HEK293 (cell line): ENCODE measurements around the gene PTGDR2.

Source experiments
- CTCF ChIA-PET: fragments of 350-600 bp; formaldehyde crosslinking; extraction: SDS; loops from one replicate; lab custom pipeline; 2021; ENCODE audit warnings: antibody characterized with exemption; lab: Yijun Ruan, JAX
- POLR2A ChIA-PET: fragments of 300-600 bp; formaldehyde crosslinking; extraction: SDS; loops from one replicate; lab custom pipeline; 2020; ENCODE audit warnings: antibody characterized with exemption, inconsistent platforms; lab: Yijun Ruan, JAX
- H3K27ac ChIP-seq: fragments of 200-500 bp; sonication (Bioruptor generic); 2 replicates; pipeline ENCODE4 v1.5.1; 2014; ENCODE audit warnings: low read depth, low read length, control low read depth, inconsistent platforms; ENCODE audit errors: extremely low read depth
- H3K36me3 ChIP-seq, 2 experiments: fragments of 200-500 bp in 1 of 2; sonication (Bioruptor generic) in 1 of 2; 1 replicate in 1 of 2; 2 replicates in 1 of 2; pipeline ENCODE4 v1.5.1; 2014 to 2017; ENCODE audit warnings: inconsistent platforms in 2 of 2, low read length in 2 of 2; ENCODE audit not compliant: control insufficient read depth in 2 of 2, insufficient read depth in 1 of 2
- H3K4me1 ChIP-seq: fragments of 200-500 bp; sonication (Bioruptor generic); 2 replicates; pipeline ENCODE4 v1.5.1; 2014; ENCODE audit warnings: mild to moderate bottlenecking, low read length, inconsistent platforms; ENCODE audit not compliant: control insufficient read depth, insufficient read depth
- H3K4me3 ChIP-seq: 2 replicates; pipeline ENCODE4 v1.5.1; 2011; ENCODE audit warnings: low read depth, mild to moderate bottlenecking, control low read depth, low read length, moderate library complexity
- H3K9me3 ChIP-seq: fragments of 200-500 bp; sonication (Bioruptor generic); 2 replicates; pipeline ENCODE4 v1.5.1; 2014; ENCODE audit warnings: low read depth, low read length, inconsistent platforms; ENCODE audit not compliant: control insufficient read depth, insufficient read depth
- PRDM2 ChIP-seq: fragments of 450-650 bp; formaldehyde crosslinking; IDR thresholded peaks from 2 replicates; pipeline ENCODE4 v1.5.1; 2016; ENCODE audit warnings: missing biosample characterization, missing genetic modification characterization, borderline replicate concordance
- SP7 ChIP-seq: fragments of 450-650 bp; formaldehyde crosslinking; IDR thresholded peaks from 2 replicates; pipeline ENCODE4 v1.5.1; 2016; ENCODE audit warnings: missing biosample characterization, missing genetic modification characterization
- WT1 ChIP-seq: fragments of 450-650 bp; formaldehyde crosslinking; IDR thresholded peaks from 2 replicates; pipeline ENCODE4 v1.5.1; 2016; ENCODE audit warnings: missing biosample characterization, missing genetic modification characterization
- YY1 ChIP-seq: fragments of 450-650 bp; formaldehyde crosslinking; IDR thresholded peaks from 2 replicates; pipeline ENCODE4 v1.5.1; 2018; ENCODE audit warnings: missing biosample characterization, missing genetic modification characterization
- ZBTB48 ChIP-seq: fragments of 450-650 bp; formaldehyde crosslinking; IDR thresholded peaks from 2 replicates; pipeline ENCODE4 v1.5.1; 2016; ENCODE audit warnings: missing biosample characterization, missing genetic modification characterization
- ZBTB49 ChIP-seq: fragments of 450-650 bp; formaldehyde crosslinking; IDR thresholded peaks from 2 replicates; pipeline ENCODE4 v1.5.1; 2016; ENCODE audit warnings: missing biosample characterization, missing genetic modification characterization, low read depth
- ZNF121 ChIP-seq: fragments of 450-650 bp; formaldehyde crosslinking; IDR thresholded peaks from 2 replicates; pipeline ENCODE4 v1.5.1; 2016; ENCODE audit warnings: missing biosample characterization, missing genetic modification characterization
- ZNF157 ChIP-seq: fragments of 450-650 bp; formaldehyde crosslinking; IDR thresholded peaks from 2 replicates; pipeline ENCODE4 v1.5.1; 2016; ENCODE audit warnings: missing biosample characterization, missing genetic modification characterization
- ZNF221 ChIP-seq: fragments of 450-650 bp; formaldehyde crosslinking; IDR thresholded peaks from 2 replicates; pipeline ENCODE4 v1.5.1; 2017; ENCODE audit warnings: missing biosample characterization, missing genetic modification characterization, borderline replicate concordance
- ZNF23 ChIP-seq: fragments of 450-650 bp; formaldehyde crosslinking; IDR thresholded peaks from 2 replicates; pipeline ENCODE4 v1.5.1; 2016; ENCODE audit warnings: missing biosample characterization, missing genetic modification characterization, borderline replicate concordance
- ZNF324 ChIP-seq: fragments of 450-650 bp; formaldehyde crosslinking; IDR thresholded peaks from 2 replicates; pipeline ENCODE4 v1.5.1; 2016; ENCODE audit warnings: missing biosample characterization, missing genetic modification characterization
- ZNF366 ChIP-seq: fragments of 450-650 bp; formaldehyde crosslinking; conservative IDR thresholded peaks from 2 replicates; pipeline ENCODE4 v1.5.1; 2016; ENCODE audit warnings: missing biosample characterization, missing genetic modification characterization
- ZNF404 ChIP-seq: fragments of 450-650 bp; formaldehyde crosslinking; IDR thresholded peaks from 2 replicates; pipeline ENCODE4 v1.5.1; 2017; ENCODE audit warnings: missing biosample characterization, missing genetic modification characterization
- ZNF449 ChIP-seq: fragments of 450-650 bp; formaldehyde crosslinking; IDR thresholded peaks from 2 replicates; pipeline ENCODE4 v1.5.1; 2017; ENCODE audit warnings: missing biosample characterization, mild to moderate bottlenecking, missing genetic modification characterization, moderate library complexity
- ZNF48 ChIP-seq: fragments of 450-650 bp; formaldehyde crosslinking; IDR thresholded peaks from 2 replicates; pipeline ENCODE4 v1.5.1; 2016; ENCODE audit warnings: missing biosample characterization, missing genetic modification characterization
- ZNF555 ChIP-seq: fragments of 450-650 bp; formaldehyde crosslinking; conservative IDR thresholded peaks from 2 replicates; pipeline ENCODE4 v1.5.1; 2017; ENCODE audit warnings: missing biosample characterization, mild to moderate bottlenecking, missing genetic modification characterization, inconsistent platforms
- ZNF624 ChIP-seq: fragments of 450-650 bp; formaldehyde crosslinking; IDR thresholded peaks from 2 replicates; pipeline ENCODE4 v1.5.1; 2017; ENCODE audit warnings: missing biosample characterization, missing genetic modification characterization
- ZNF664 ChIP-seq: fragments of 450-650 bp; formaldehyde crosslinking; IDR thresholded peaks from 2 replicates; pipeline ENCODE4 v1.5.1; 2016; ENCODE audit warnings: missing biosample characterization, missing genetic modification characterization
- ZNF776 ChIP-seq: fragments of 450-650 bp; formaldehyde crosslinking; IDR thresholded peaks from 2 replicates; pipeline ENCODE4 v1.5.0; 2017; ENCODE audit warnings: missing biosample characterization, missing genetic modification characterization, borderline replicate concordance
- ZSCAN4 ChIP-seq: fragments of 450-650 bp; formaldehyde crosslinking; IDR thresholded peaks from 2 replicates; pipeline ENCODE4 v1.5.1; 2017; ENCODE audit warnings: missing biosample characterization, missing genetic modification characterization

PTGDR2 gene

GRCh38 chr11:60834742-60835533 is 20.8 kb downstream of the PTGDR2 start:
- H3K4me3 ChIP-seq, result no peak overlapping the region
- ChIA-PET POLR2A (no interaction called here), CTCF (interaction anchor here (0.5 to 1.9 kb wide), 4 partner anchors 53 to 1027 kb away, joined by 3 to 8 read pairs (median 5); no protein-coding TSS in a partner anchor)
- H3K27ac ChIP-seq, result no peak overlapping the region
- TF ChIP-seq PRDM2 (no peak), ZNF555 (no peak), ZNF23 (tag by site-specific recombination) (no peak), ZSCAN4 (tag by site-specific recombination) (no peak), ZNF157 (no peak), ZNF449 (tag by site-specific recombination) (no peak), ZNF404 (tag by site-specific recombination) (no peak), ZNF324 (tag by site-specific recombination) (no peak), SP7 (tag by site-specific recombination) (no peak), ZNF366 (tag by site-specific recombination) (no peak), ZNF121 (tag by site-specific recombination) (no peak), ZBTB48 (tag by site-specific recombination) (no peak), ZNF221 (tag by site-specific recombination) (no peak), WT1 (tag by site-specific recombination) (no peak), ZNF624 (tag by site-specific recombination) (no peak), ZNF776 (tag by site-specific recombination) (no peak), ZBTB49 (tag by site-specific recombination) (no peak), ZNF664 (tag by site-specific recombination) (no peak), YY1 (tag by site-specific recombination) (no peak), ZNF48 (tag by site-specific recombination) (no peak)
- H3K9me3 ChIP-seq, result no peaks in the 10 kb centered on the region
- no peaks in the 10 kb centered on the region for H3K4me1 ChIP-seq
- H3K36me3 ChIP-seq, result no peaks in the 10 kb centered on the region
